ENCODE measurements around the gene KRTAP10-12. TPM values are rescaled to one million over a fixed set of nuclear protein-coding genes. Genes with fewer than 3 reads are reported as not detected.

The KRTAP10-12 gene
- total RNA-seq, 4 donors from 2014 or later, result 2.1 TPM; not detected in 3

GRCh38 chr21:44702111-44702972, 5.4 kb downstream of the KRTAP10-12 start:
- no peak overlapping the region for H3K4me3 ChIP-seq (ENCODE audit: low read depth, poor library complexity, severe bottlenecking)
- WGBS, 2 donors, result 68 to 74% methylated on average over 14 to 15 of the region's 22 CpGs
- DNase-seq (ENCODE audit: low spot score in 2 of 2), result peak in 1 of 2 donors; percentile 56
- intact Hi-C loops (cut with DNase I; ENCODE audit: low total_unique reads), result no loop called here
- no peak for TF ChIP-seq POLR2A (IDR thresholded peaks at IDR 0.05)
- no peak for TF ChIP-seq CTCF (IDR thresholded peaks at IDR 0.05)

GRCh38 chr21:44702973-44703730, 6.2 kb downstream of the KRTAP10-12 start:
- TF ChIP-seq POLR2A (IDR thresholded peaks at IDR 0.05) (no peak), CTCF (IDR thresholded peaks at IDR 0.05) (no peak)
- 49 to 70% methylated on average over 16 of the region's 16 CpGs for WGBS, 2 donors
- H3K4me3 ChIP-seq (ENCODE audit: low read depth, poor library complexity, severe bottlenecking), result no peak overlapping the region
- peak in 1 of 2 donors; percentile 53 for DNase-seq (ENCODE audit: low spot score in 2 of 2)
- intact Hi-C loops (cut with DNase I; ENCODE audit: low total_unique reads), result no loop called here

GRCh38 chr21:44703731-44704635, 7.0 kb downstream of the KRTAP10-12 start:
- TF ChIP-seq CTCF (IDR thresholded peaks at IDR 0.05) (no peak), POLR2A (IDR thresholded peaks at IDR 0.05) (no peak)
- H3K4me3 ChIP-seq (ENCODE audit: low read depth, poor library complexity, severe bottlenecking), result no peak overlapping the region
- intact Hi-C loops (cut with DNase I; ENCODE audit: low total_unique reads), result no loop called here
- WGBS, 2 donors, result 39 to 49% methylated on average over 11 to 13 of the region's 13 CpGs
- DNase-seq (ENCODE audit: low spot score in 2 of 2), result peak in 1 of 2 donors; percentile 83

- no peak for TF ChIP-seq POLR2A (IDR thresholded peaks at IDR 0.05)
- TF ChIP-seq CTCF (IDR thresholded peaks at IDR 0.05), result no peak
- 53 to 56% methylated on average over 8 to 13 of the region's 13 CpGs for WGBS, 2 donors
- no peak overlapping the region for H3K4me3 ChIP-seq (ENCODE audit: low read depth, poor library complexity, severe bottlenecking)
- intact Hi-C loops (cut with DNase I; ENCODE audit: low total_unique reads), result no loop called here
- peak; percentile 6 to 39 for DNase-seq (ENCODE audit: low spot score in 2 of 2)
Measured at GRCh38 chr21:44704636-44705001, 7.6 kb downstream of the KRTAP10-12 start.

GRCh38 chr21:44706026-44706705, 9.2 kb downstream of the KRTAP10-12 start:
- DNase-seq (ENCODE audit: low spot score in 2 of 2), result peak in 1 of 2 donors; percentile 49
- H3K4me3 ChIP-seq (ENCODE audit: low read depth, poor library complexity, severe bottlenecking), result no peak overlapping the region
- WGBS, 2 donors, result 41 to 50% methylated on average over 42 to 54 of the region's 54 CpGs
- intact Hi-C loops (cut with DNase I; ENCODE audit: low total_unique reads), result no loop called here
- TF ChIP-seq CTCF (IDR thresholded peaks at IDR 0.05), result no peak
- TF ChIP-seq POLR2A (IDR thresholded peaks at IDR 0.05), result no peak

Measured in lower leg skin (tissue), 4 donors.